MCF 10A (cell line): Measurements from ENCODE around the gene UTY. TPM values are rescaled to one million over a fixed set of nuclear protein-coding genes. Genes with fewer than 3 reads are reported as not detected.

Experiments used
- BruUV-seq: library from RNA; stranded (reverse); fragments of 400-500 nt; replicated peaks from 2 replicates; lab custom pipeline; 2021; lab: Mats Ljungman, UMichigan
- CTCF ChIA-PET: fragments of 300-600 bp; sonication (Branson Sonifier 250); formaldehyde crosslinking; extraction: SDS; loops from one replicate; lab custom pipeline; 2021; ENCODE audit warnings: antibody characterized with exemption, inconsistent platforms; lab: Yijun Ruan, JAX
- POLR2A ChIA-PET: fragments of 300-600, 350-650 bp; sonication (Branson Sonifier 250); formaldehyde crosslinking; extraction: SDS; loops from one replicate; lab custom pipeline; 2020; ENCODE audit warnings: antibody characterized with exemption, inconsistent platforms; lab: Yijun Ruan, JAX
- DNase-seq: peaks from one replicate; pipeline ENCODE4 v3.0.0-alpha.2; 2018; ENCODE audit not compliant: unreplicated experiment
- H3K27ac Mint-ChIP-seq: one replicate; pipeline ENCODE4 v1.8.0; 2022; ENCODE audit warnings: mild to moderate bottlenecking, low read depth, mixed read lengths; ENCODE audit not compliant: unreplicated experiment
- H3K27me3 Mint-ChIP-seq: one replicate; pipeline ENCODE4 v1.8.0; 2022; ENCODE audit warnings: mixed read lengths; ENCODE audit not compliant: insufficient read depth, unreplicated experiment
- H3K36me3 Mint-ChIP-seq: one replicate; pipeline ENCODE4 v1.8.0; 2022; ENCODE audit warnings: mild to moderate bottlenecking, moderate library complexity, mixed read lengths; ENCODE audit not compliant: insufficient read depth, unreplicated experiment
- H3K4me1 Mint-ChIP-seq: one replicate; pipeline ENCODE4 v1.8.0; 2022; ENCODE audit warnings: mixed read lengths; ENCODE audit not compliant: insufficient read depth, unreplicated experiment
- H3K4me3 Mint-ChIP-seq: one replicate; pipeline ENCODE4 v1.8.0; 2022; ENCODE audit warnings: mild to moderate bottlenecking, moderate library complexity, mixed read lengths; ENCODE audit not compliant: unreplicated experiment
- H3K9me3 Mint-ChIP-seq: one replicate; pipeline ENCODE4 v1.8.0; 2022; ENCODE audit warnings: mixed read lengths; ENCODE audit not compliant: unreplicated experiment
- CTCF ChIP-seq: fragments of 200-600 bp; IDR thresholded peaks from one replicate; pipeline ENCODE4 v1.8.0; 2022; ENCODE audit warnings: antibody characterized with exemption, mild to moderate bottlenecking; ENCODE audit not compliant: unreplicated experiment
- intact Hi-C: fragments of 100-400 bp; cut with micrococcal nuclease; formaldehyde crosslinking; loops from 2 replicates; pipeline ENCODE4 v1.14.1; 2022
- total RNA-seq: library from RNA; stranded (reverse); gene quantifications from 2 replicates; pipeline ENCODE4 v1.2.3, GENCODE V29; 2022

UTY gene
- total RNA-seq, 1 experiment from 2014 or later = not detected

GRCh38 chrY:13432293-13433025 lies 47.4 kb downstream of the UTY start:
- CTCF ChIA-PET = no interaction called here
- H3K4me1 Mint-ChIP-seq = no peaks in the 10 kb centered on the region
- no peaks in the 10 kb centered on the region for H3K27me3 Mint-ChIP-seq
- TF ChIP-seq CTCF = no peak
- intact Hi-C loops = no loop called here
- no peak overlapping the region for H3K4me3 Mint-ChIP-seq
- POLR2A ChIA-PET = no interaction called here
- no peaks in the 10 kb centered on the region for H3K9me3 Mint-ChIP-seq
- BruUV-seq = no TSS peak
- DNase-seq = no peak
- no peak overlapping the region for H3K27ac Mint-ChIP-seq
- no peaks in the 10 kb centered on the region for H3K36me3 Mint-ChIP-seq

GRCh38 chrY:13429551-13429950 lies 50.3 kb downstream of the UTY start:
- H3K4me1 Mint-ChIP-seq = no peaks in the 10 kb centered on the region
- no peak overlapping the region for H3K4me3 Mint-ChIP-seq
- no peak for TF ChIP-seq CTCF
- no peak overlapping the region for H3K27ac Mint-ChIP-seq
- intact Hi-C loops = no loop called here
- no TSS peak for BruUV-seq
- H3K36me3 Mint-ChIP-seq = no peaks in the 10 kb centered on the region
- no peaks in the 10 kb centered on the region for H3K27me3 Mint-ChIP-seq
- POLR2A ChIA-PET = no interaction called here
- DNase-seq = no peak
- H3K9me3 Mint-ChIP-seq = no peaks in the 10 kb centered on the region
- CTCF ChIA-PET = no interaction called here

DNA sequence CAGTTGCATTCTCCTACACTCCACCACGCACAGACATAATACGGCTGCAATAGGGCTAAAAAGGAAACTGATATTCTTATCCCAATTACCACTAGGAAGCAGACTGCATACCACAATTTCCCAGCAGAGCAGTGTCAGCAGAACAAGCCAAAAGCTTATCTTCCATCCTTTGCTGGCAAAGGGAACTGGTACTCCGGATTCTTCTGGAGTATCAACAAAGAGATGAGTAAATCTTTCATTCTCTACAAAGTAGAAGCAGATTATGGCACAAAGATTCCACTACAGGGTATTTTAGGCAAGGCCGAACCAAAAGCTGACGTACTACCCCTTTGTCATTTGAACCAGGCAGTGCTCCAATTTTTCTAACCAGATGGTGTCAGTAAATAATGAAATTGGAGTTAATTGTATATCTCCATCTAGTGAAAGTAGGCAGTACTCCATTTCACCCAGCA lies 56.5 kb downstream of the UTY start:
- Mint-ChIP-seq H3K36me3 (no peaks in the 10 kb centered on the region), H3K9me3 (no peaks in the 10 kb centered on the region), H3K27ac (no peak overlapping the region), H3K27me3 (no peaks in the 10 kb centered on the region), H3K4me1 (no peaks in the 10 kb centered on the region), H3K4me3 (no peak overlapping the region)
- BruUV-seq = no TSS peak
- intact Hi-C loops = no loop called here
- POLR2A ChIA-PET = no interaction called here
- no peak for DNase-seq
- CTCF ChIA-PET = no interaction called here
- no peak for TF ChIP-seq CTCF

DNA sequence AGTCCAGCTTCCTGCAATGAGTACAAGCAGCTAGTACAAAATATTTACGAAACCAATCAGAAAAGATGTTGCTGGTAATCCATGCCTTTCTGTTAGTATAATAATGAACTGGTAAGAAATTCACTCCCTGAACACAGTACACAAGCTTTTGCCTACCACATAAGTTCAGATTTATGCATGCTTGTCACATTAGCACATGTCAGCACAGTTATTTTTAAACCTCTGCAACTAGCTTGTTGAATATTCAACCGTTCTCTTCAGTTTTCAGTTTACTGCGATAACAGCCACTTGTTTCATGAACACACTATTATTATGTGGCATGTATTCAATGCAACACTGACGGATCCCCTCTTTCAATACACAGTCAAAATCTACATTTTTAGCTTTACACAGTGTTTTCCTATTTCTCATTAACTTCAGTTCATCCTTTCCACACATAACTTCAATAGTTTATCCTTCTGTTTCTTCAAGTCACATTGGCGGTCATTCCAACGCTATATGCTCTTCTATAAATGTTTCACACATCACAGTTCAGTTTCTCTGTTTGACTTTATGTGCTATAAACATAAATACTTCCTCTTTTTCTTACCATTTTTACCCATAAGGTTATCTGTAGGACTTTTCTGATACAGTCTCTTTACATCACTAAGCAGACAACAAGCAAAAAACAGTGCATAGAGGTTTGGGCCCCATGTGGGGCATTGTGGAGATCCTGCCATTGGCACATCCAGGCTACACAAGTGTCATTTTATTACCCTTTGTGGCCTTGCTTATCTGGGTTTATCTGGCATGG lies 62.8 kb downstream of the UTY start:
- Mint-ChIP-seq H3K4me3 (no peak overlapping the region), H3K27me3 (no peaks in the 10 kb centered on the region), H3K9me3 (no peaks in the 10 kb centered on the region), H3K36me3 (no peaks in the 10 kb centered on the region), H3K4me1 (no peaks in the 10 kb centered on the region), H3K27ac (no peak overlapping the region)
- POLR2A ChIA-PET = no interaction called here
- intact Hi-C loops = no loop called here
- CTCF ChIA-PET = no interaction called here
- BruUV-seq = no TSS peak
- no peak for TF ChIP-seq CTCF
- no peak for DNase-seq
